Neural progenitor cell (in vitro differentiated cells): ENCODE results near the gene STX2. TPM values are rescaled to one million over a fixed set of nuclear protein-coding genes. Genes with fewer than 3 reads are reported as not detected.
A peak's percentile ranks its signal among the peaks of the same experiment; 100 is the strongest.
"Not testable (repeated sequence)": the region's sequence is repeated elsewhere in the genome, so short reads cannot be mapped to it uniquely, and the experiment has no call there.

ENCODE experiments used
- DNase-seq: peaks from one replicate; pipeline ENCODE4 v3.0.0-alpha.2; 2016; ENCODE audit warnings: low spot score
- H2AFZ ChIP-seq: fragments of 200-600 bp; sonication (generic); replicated peaks from 2 replicates; pipeline ENCODE4 v1.6.1; 2016; ENCODE audit warnings: antibody characterized with exemption
- H3F3A ChIP-seq: fragments of 200-600 bp; sonication (generic); 2 replicates; pipeline ENCODE4 v1.6.1; 2016; ENCODE audit warnings: antibody characterized with exemption, low read depth
- H3K27ac ChIP-seq: fragments of 200-600 bp; sonication (generic); 2 replicates; pipeline ENCODE4 v1.5.1; 2016; ENCODE audit warnings: mild to moderate bottlenecking
- H3K27me3 ChIP-seq: fragments of 200-600 bp; sonication (generic); 2 replicates; pipeline ENCODE4 v1.6.1; 2016; ENCODE audit warnings: mild to moderate bottlenecking, moderate library complexity
- H3K36me3 ChIP-seq: fragments of 200-600 bp; sonication (generic); 2 replicates; pipeline ENCODE4 v1.5.1; 2016
- H3K4me1 ChIP-seq: fragments of 200-600 bp; sonication (generic); 2 replicates; pipeline ENCODE4 v1.6.1; 2016; ENCODE audit warnings: mixed run types
- H3K4me2 ChIP-seq: fragments of 200-600 bp; sonication (generic); 2 replicates; pipeline ENCODE4 v1.6.1; 2016
- H3K4me3 ChIP-seq: fragments of 200-600 bp; sonication (generic); 2 replicates; pipeline ENCODE4 v1.5.1; 2016
- H3K79me2 ChIP-seq: fragments of 200-600 bp; sonication (generic); 2 replicates; pipeline ENCODE4 v1.6.1; 2016; ENCODE audit warnings: low read depth
- H3K9ac ChIP-seq: fragments of 200-600 bp; sonication (generic); 2 replicates; pipeline ENCODE4 v1.6.1; 2016
- H3K9me3 ChIP-seq: fragments of 200-600 bp; sonication (generic); 2 replicates; pipeline ENCODE4 v1.5.1; 2016; ENCODE audit warnings: low read depth
- H4K20me1 ChIP-seq: fragments of 200-600 bp; sonication (generic); 2 replicates; pipeline ENCODE4 v1.6.1; 2016; ENCODE audit warnings: low read depth
- H3K27ac Mint-ChIP-seq: 3 replicates; pipeline ENCODE4 v1.8.0; 2021; ENCODE audit warnings: mixed read lengths
- H3K27me3 Mint-ChIP-seq: 2 replicates; pipeline ENCODE4 v1.8.0; 2022; ENCODE audit warnings: low read depth, mild to moderate bottlenecking, inconsistent platforms, moderate library complexity, mixed read lengths; ENCODE audit not compliant: insufficient read depth
- H3K36me3 Mint-ChIP-seq: 3 replicates; pipeline ENCODE4 v1.8.0; 2021; ENCODE audit warnings: mixed read lengths
- H3K4me1 Mint-ChIP-seq: 3 replicates; pipeline ENCODE4 v1.8.0; 2021; ENCODE audit warnings: mixed read lengths
- H3K4me3 Mint-ChIP-seq: 3 replicates; pipeline ENCODE4 v1.8.0; 2021; ENCODE audit warnings: mild to moderate bottlenecking, moderate library complexity, mixed read lengths
- H3K9me3 Mint-ChIP-seq: 3 replicates; pipeline ENCODE4 v1.8.0; 2020; ENCODE audit warnings: mixed read lengths
- CTCF ChIP-seq: fragments of 200-600 bp; sonication (generic); IDR thresholded peaks from 2 replicates; pipeline ENCODE4 v1.5.1; 2017; ENCODE audit warnings: antibody characterized with exemption, mild to moderate bottlenecking
- EZH2 ChIP-seq: fragments of 200-600 bp; sonication (generic); IDR thresholded peaks from 2 replicates; pipeline ENCODE4 v1.6.1; 2017; ENCODE audit warnings: antibody characterized with exemption, mild to moderate bottlenecking, moderate library complexity
- EZH2phosphoT487 ChIP-seq: fragments of 200-600 bp; sonication (generic); IDR thresholded peaks from 2 replicates; pipeline ENCODE4 v1.6.1; 2017; ENCODE audit warnings: antibody characterized with exemption
- total RNA-seq: library from RNA; depleted of rRNA; stranded (reverse); fragments of >200 nt; gene quantifications from 2 replicates; pipeline ENCODE4 v1.2.3, GENCODE V29; 2015; ENCODE audit warnings: low replicate concordance

The STX2 gene
- total RNA-seq: 36.7 and 44.0 TPM in 2 replicates

- Mint-ChIP-seq H3K4me3 (peak within 1 kb of the TSS; percentile 91), H3K4me1 (peaks cover 43% of the 10 kb centered on the region), H3K27ac (peak within 1 kb of the TSS; percentile 1), H3K27me3 (peaks cover 4% of the 10 kb centered on the region), H3K9me3 (no peaks in the 10 kb centered on the region), H3K36me3 (no peaks in the 10 kb centered on the region)
- Histone ChIP-seq H3K27ac (no peak within 1 kb of the TSS), H3K9me3 (no peaks in the 10 kb centered on the region), H4K20me1 (peaks cover 31% of the 10 kb centered on the region), H3K9ac (peak within 1 kb of the TSS; percentile 9), H2AFZ (peak within 1 kb of the TSS; percentile 84), H3F3A (peaks cover 16% of the 10 kb centered on the region), H3K4me2 (peak within 1 kb of the TSS; percentile 86), H3K36me3 (no peaks in the 10 kb centered on the region), H3K4me1 (peaks cover 10% of the 10 kb centered on the region), H3K79me2 (peaks cover 42% of the 10 kb centered on the region), H3K4me3 (peak within 1 kb of the TSS; percentile 69), H3K27me3 (peaks cover 13% of the 10 kb centered on the region)
- DNase-seq: peak; percentile 93
- peak; percentile 31 for TF ChIP-seq CTCF
- TF ChIP-seq EZH2phosphoT487: no peak
- TF ChIP-seq EZH2: no peak
Observed at GRCh38 chr12:130838951-130839769, at the start of gene STX2. STX2 (minus strand) TSS chr12:130839250; CDS start chr12:130839099, 151 bp downstream.

GRCh38 chr12:130887190-130887589 lies 48.1 kb upstream of the STX2 start:
- H3K9me3 ChIP-seq, H3K4me2 ChIP-seq, DNase-seq, H3K9me3 Mint-ChIP-seq, H3K4me1 Mint-ChIP-seq, H3K4me1 ChIP-seq, H4K20me1 ChIP-seq, H3K36me3 ChIP-seq, H3K4me3 Mint-ChIP-seq, H3K27ac Mint-ChIP-seq, H3K9ac ChIP-seq, H3K27ac ChIP-seq, H3K79me2 ChIP-seq, H2AFZ ChIP-seq, H3K27me3 ChIP-seq, H3K4me3 ChIP-seq, H3K27me3 Mint-ChIP-seq, H3K36me3 Mint-ChIP-seq, H3F3A ChIP-seq: not testable (repeated sequence)

- TF ChIP-seq EZH2phosphoT487 (no peak), CTCF (no peak), EZH2 (no peak)
- no peak overlapping the region for H3K27ac Mint-ChIP-seq
- no peak overlapping the region for H3K27ac ChIP-seq
- H2AFZ ChIP-seq: no peak overlapping the region
- H3K4me1 Mint-ChIP-seq: peaks cover 12% of the 10 kb centered on the region
- H3K27me3 ChIP-seq: no peaks in the 10 kb centered on the region
- peaks cover 6% of the 10 kb centered on the region for H3K27me3 Mint-ChIP-seq
- H3K4me3 Mint-ChIP-seq: no peak overlapping the region
- H3K4me1 ChIP-seq: no peaks in the 10 kb centered on the region
- peaks cover 31% of the 10 kb centered on the region for H4K20me1 ChIP-seq
- no peak overlapping the region for H3K4me3 ChIP-seq
- no peak overlapping the region for H3K4me2 ChIP-seq
- no peak overlapping the region for H3K9ac ChIP-seq
- no peak for DNase-seq
- no peaks in the 10 kb centered on the region for H3K9me3 ChIP-seq
- H3K9me3 Mint-ChIP-seq: no peaks in the 10 kb centered on the region
- H3K36me3 Mint-ChIP-seq: peaks cover 3% of the 10 kb centered on the region
- peaks cover 34% of the 10 kb centered on the region for H3F3A ChIP-seq
- peaks cover 5% of the 10 kb centered on the region for H3K36me3 ChIP-seq
- H3K79me2 ChIP-seq: peaks cover 2% of the 10 kb centered on the region
Observed at GRCh38 chr12:130881548-130881947, 42.5 kb upstream of the STX2 start.

- Mint-ChIP-seq H3K4me3 (no peak overlapping the region), H3K36me3 (peaks cover 8% of the 10 kb centered on the region), H3K27ac (peak overlapping the region; percentile 8), H3K27me3 (peaks cover 6% of the 10 kb centered on the region), H3K4me1 (peaks cover 12% of the 10 kb centered on the region), H3K9me3 (no peaks in the 10 kb centered on the region)
- Histone ChIP-seq H3K4me1 (no peaks in the 10 kb centered on the region), H3K9ac (no peak overlapping the region), H3K36me3 (peaks cover 10% of the 10 kb centered on the region), H3K79me2 (peaks cover 7% of the 10 kb centered on the region), H3K9me3 (no peaks in the 10 kb centered on the region), H3K4me2 (no peak overlapping the region), H3K4me3 (no peak overlapping the region), H4K20me1 (peaks cover 36% of the 10 kb centered on the region), H2AFZ (no peak overlapping the region), H3F3A (peaks cover 39% of the 10 kb centered on the region), H3K27me3 (no peaks in the 10 kb centered on the region), H3K27ac (no peak overlapping the region)
- DNase-seq: no peak
- no peak for TF ChIP-seq CTCF
- no peak for TF ChIP-seq EZH2phosphoT487
- TF ChIP-seq EZH2: no peak
Observed at GRCh38 chr12:130881046-130881445, 42.0 kb upstream of the STX2 start.
